HG03558 (cell line): ENCODE results near the gene ARID3B.
"Not testable (repeated sequence)": the region's sequence is repeated elsewhere in the genome, so short reads cannot be mapped to it uniquely, and the experiment has no call there.

Experiments
- ATAC-seq: cut with Tn5 transposase; IDR thresholded peaks from one replicate; pipeline ENCODE4 v1.9.1; 2021; ENCODE audit warnings: moderate number of reproducible peaks; ENCODE audit not compliant: unreplicated experiment; ENCODE audit errors: extremely low read depth

ARID3B gene

DNA sequence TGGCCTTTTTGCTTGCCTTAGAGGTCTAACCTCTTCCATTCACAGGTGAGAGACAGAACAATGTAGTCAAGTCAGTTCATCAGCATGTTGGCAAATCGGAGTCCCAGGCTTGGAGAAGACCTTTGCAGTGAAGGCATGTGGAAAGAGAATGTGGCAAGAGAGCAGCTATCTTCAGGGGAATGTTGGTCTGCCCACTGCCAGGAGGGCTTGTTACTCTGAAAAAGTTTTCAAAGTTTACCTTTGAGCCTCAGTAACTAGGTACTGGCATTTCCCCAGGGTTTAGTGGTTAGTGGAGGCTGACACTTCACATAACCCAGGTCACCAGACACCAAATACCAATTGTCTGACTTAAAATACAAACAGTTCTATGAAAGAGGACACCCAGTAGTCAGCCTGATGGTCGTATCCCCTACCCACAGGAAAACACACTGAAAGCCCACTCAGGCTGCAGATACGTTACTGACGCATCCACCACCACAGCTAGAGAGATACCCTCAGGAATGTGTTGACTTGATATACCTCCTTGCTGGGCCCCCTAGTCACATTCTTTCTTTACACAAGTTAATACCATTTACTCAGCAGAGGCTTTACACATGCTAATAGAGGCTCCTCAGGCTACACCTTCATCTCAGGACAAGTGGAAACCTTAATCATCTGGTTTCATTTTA, 9.7 kb upstream of the ARID3B start:
- ATAC-seq: no peak

DNA sequence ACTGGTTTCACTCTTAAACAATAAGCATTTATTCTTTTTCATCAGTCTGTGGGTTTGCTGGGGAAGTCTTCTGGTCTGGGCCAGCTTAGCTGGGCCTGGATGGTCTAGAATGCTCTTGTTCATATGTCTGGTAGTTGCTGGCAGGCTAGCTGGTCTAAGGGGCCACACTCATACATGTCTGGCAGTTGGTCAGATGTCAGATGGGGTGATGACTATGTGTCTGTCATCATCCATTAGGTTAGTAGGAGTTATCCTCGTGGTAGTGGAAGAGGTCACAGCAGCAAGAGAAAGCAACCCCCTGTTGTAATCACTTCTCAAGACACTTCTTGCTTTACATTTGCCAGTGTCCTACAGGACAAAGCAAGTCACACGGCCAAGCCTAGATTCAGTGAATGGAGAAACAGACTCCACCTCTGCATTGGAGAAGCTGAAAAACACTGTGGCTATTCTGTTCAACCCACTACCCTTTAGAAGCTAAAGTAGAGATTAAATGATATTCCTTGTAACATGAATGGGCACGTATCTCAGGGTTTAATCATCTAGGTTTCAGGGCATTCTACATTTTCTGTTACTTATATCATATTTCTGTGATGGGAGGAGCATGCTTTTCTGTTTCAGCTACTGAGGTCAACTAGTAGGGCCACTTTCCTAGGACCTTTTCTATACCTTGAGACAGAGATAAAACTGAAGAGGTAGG, 5.5 kb upstream of the ARID3B start:
- ATAC-seq: no peak

DNA sequence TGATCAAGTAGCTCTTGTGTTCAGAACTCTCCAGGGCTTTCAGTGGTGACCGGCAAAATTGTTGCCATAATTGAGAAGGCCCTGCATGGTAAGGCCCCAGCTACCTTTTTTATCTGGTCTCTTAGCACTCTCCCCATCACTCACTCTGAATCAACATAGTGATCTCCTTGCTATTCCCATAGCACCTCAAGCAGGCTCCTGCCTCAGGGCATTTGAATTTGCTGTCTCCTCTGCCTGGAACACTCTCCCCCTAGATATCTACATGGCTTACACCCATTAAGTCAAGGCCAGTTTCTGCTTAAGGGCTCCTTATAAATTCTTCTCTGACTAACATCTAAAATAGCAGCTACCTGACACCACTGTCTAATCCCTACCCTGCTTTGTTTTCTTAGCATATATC, 3.3 kb upstream of the ARID3B start:
- ATAC-seq: no peak

DNA sequence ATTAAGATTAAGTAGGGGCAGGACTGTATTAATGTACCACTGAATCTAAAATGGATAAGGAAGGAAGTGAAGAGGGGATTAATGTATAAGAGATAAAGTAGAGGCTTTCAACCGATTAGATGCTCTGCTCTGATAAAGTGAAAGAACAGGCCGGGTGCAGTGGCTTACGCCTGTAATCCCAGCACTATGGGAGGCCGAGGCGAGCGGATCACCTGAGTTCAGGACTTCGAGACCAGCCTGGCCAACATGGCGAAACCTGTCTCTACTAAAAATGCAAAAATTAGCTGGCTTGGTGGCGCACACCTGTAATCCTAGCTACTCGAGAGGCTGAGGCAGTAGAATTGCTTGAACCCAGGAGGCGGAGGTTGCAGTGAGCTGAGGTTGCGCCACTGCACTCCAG, 1.5 kb upstream of the ARID3B start:
- ATAC-seq: not testable (repeated sequence)

DNA sequence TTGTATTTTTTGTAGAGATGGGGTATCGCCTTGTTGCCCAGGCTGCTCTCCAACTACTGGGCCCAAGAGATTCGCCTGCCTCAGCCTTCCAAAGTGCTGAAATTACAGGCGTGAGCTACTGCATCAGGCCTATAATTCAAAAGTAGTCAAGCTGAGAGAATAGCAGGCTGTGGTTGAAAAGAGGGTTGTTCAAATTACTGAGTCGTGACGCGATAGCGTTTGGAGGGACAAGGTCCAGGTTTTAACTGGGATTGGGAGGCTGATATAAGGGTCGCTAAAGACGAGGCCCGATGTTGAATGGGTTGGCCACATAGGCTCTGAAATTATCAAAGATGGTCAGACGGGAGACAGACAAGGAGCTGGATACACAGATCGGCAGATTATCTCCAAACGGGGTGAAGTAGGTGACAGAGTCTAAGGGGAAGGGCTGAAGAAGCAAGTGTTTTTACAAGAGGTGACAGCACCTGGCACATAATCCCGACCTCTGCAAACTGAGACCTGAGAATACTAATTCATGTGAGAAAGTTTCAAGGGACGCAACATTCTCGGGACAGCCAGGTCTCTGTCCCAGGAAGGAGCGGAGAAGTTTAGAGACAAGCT, 759 bp upstream of the ARID3B start:
- no peak for ATAC-seq

DNA sequence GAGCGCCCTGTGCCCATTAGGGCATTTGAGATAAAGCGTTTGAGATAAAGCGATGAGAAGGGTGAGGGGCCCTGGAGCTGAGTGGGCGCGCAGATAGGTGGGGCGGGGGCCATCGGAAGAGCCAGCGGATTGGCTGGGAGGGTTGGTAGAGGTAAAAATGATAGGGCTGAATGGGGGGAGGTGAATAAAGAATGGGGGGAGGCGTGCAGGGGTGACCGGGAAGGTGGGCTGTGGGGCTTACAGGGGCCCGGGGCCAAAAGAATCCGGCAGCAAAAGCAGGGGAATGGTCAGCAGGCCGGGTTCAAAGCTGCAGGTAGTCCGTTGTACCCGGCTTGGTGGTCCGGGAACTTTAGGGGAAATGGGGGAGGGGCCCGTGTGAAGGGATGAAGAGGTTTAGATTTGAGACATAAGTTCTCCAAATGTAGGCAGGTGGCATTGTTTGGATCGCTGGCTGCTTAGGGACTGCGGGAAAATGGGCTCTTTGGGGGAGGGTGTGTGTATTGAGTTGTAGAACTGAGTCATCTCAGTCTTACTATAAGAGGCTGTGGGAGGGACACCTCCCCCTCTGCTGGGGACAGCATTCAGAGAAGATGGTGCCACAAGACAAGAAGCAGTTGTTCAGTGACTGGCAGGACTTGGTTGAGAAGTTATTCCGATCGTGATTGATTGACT, 610 bp downstream of the ARID3B start:
- peak; percentile 25 for ATAC-seq

DNA sequence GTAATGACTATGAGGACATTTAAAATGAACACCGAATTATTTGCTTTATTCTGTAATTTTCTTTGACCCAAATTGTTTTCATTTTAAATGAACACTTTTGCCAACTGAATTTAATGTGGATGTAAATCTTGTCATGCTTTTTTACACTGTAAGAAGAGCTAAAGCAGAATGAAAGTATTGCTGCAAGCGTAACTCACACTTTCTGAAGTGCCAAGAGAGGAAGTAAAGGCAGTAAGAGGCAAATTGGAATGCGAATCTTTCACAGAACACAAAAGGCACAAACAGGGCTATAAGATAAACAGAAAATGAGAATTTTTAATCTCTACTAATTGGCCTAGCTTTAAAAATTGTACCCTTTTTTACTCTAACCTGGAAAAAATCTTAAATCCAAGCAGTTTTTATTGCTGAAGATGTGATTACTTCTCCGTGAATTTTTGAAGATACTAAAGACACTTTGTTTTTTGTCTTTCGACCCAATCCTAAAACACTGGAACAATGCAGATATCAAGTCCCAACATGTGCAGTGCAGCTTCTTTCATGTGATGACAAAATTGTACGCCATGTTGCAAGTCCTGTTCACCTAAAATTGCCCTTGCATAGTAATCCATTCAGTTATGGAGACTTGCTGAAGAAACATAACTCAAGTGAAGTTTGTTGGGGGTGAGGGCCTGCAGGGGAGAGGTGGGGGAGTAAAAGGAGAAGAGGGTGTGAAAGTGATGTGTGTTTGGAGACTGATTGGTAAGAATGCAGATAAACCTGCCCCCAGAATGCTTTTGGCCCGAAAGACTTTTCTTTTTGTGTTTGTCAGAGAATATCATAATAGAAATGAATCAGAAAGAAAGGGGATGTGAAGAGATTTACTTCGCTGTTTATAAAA, 1.4 kb downstream of the ARID3B start:
- no peak for ATAC-seq

DNA sequence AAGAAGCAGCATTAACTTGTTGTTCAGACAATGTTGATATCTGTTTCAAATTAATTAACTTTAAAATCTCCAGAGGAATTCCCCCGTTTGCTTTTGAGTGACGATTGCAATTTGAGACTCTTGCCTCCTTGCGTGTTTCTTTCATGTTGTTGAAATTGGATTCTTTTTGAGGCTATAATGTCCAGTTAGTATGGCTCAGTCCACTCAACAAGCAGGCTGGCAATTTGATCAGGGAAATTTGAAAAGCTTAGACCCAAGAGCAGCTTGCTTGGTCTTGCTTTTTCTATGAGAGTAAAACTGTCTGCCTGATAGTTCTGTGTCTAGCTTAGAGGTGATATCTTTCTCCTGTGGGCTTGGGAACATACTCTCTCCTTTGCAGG, 2.0 kb downstream of the ARID3B start:
- ATAC-seq: no peak

DNA sequence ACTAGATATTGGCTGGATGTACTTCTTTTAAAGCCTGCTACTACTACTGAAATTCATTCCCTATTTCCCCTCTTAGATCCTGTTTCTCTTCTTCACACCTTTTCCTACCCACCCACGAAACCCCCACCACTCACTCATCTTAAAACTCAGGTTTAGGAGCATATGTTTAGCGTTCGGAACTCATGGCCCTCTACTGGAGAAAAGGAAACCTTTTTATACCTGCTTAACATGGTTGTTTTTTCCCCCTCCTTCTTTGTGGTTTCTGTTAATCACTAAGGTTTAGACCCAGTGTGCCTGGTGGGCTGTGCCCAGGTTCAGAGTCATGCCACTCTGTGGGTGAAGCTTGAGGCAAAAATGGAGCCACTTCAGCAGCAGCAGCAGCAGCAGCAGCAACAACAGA, 2.6 kb downstream of the ARID3B start:
- no peak for ATAC-seq

DNA sequence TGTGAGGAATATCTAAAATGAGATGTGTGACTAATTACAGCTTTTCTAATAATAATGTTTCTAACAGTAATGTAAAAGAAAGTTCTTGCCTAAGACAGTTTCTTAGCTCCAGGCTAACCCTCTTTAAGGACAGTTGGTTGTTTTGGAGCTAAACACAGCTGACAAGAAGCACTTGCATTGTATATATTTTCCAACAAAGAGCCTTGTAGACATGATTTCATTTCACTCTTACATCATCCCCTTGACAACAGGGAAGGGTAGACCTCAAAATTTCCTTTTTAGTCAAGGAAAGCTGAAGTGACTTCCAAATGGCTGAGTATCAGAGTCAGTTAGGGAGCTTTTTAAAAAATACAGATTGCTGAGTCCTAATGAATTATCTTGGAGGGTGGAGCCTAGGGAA, 4.1 kb downstream of the ARID3B start:
- no peak for ATAC-seq

DNA sequence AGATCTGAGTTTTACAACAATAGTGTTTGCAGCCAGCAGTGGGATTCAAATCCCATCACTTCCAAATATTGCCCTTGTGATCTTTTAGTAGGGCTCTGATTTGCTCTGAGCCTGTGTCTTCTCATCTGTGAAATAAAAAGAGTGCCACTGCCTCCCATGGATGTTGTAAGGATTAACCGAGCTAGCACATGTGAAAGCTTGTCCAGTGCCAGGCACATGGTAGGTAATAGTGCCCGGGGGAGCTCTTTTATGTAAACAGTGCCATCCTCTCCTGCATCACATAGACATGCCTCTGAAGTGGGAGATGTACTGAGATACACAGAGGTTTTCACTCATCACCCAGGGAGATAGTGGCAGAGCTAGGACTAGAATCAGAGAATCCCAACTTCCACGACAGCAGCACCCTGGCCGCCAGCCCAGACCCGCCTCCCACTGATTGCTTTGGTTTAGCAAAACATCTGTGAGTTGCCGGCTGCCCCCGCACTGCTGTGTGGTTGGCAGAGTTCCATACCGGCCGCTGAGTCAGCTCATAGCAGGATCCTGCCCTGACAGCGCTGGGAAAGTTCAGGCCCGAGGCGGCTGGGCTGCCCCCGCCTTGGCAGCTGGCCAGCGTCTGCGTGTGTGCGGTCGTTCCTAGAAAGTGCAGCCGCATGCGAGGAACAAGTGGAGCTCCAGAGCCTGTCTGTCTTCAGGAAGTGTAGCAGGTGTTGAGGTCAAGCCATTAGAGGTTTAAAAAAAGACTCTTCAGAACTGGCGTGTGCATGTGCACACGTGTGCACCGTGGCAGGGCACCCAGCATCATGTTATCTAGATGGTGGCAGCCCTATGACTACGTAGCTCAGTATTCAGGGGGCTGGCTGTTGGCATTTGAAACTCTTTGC, 5.0 kb downstream of the ARID3B start:
- ATAC-seq: peak; percentile 51

DNA sequence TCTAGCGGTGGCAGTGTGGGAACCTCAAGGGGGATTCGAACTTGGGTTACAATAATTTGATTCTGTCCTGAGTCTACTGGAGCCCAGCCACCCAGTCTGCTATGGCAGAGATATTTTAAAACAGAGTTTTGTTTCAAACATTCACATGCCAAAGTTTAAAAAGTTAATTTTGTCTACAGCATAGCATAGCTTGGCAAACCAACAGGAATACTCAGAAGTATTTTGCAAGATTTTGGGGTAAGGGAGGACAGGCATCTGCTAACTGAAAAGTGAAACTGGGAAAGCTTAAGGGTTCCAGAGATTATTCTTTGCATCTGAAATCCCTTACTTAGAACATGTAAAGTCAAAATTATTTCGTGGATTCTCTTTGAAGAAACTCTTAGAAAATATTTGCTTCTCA, 6.6 kb downstream of the ARID3B start:
- ATAC-seq: no peak

DNA sequence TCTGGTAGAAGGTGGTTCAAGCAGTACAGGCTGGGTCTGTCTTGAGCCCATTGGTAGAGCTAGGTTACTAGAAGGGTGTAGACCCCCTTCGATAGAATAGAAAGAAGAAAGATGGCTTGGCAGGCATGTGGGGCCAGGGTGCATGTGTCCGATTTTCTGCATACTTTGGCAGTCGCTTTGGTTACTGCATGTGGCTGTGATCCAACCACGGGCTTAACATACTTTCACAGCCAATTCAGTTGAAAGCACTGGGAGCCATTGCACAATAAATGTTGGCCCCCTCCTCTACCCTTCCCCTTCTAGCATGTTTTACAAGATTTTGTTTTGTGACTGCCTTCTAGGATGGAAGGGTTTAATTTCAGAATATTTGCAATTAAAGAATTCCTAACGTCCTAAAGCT, 7.2 kb downstream of the ARID3B start:
- no peak for ATAC-seq

DNA sequence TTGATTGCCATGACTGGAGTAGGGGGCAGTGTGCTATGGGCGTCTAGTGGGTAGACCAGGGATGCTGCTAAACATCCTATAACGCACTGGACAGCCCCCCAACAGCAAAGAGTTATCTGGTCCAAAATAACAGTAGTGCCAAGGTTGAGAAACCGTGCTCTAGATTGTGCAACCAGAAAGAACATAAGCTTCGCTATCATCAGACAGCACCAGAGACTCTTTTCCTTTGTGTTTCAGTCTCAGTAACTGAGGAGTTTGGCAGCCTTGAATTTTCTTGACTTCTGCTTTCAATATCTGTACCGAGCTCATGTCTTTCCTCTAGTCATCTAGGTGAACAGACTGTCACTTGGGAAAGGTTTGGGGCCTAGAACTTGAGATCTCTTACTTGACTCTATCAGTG, 8.8 kb downstream of the ARID3B start:
- ATAC-seq: no peak

DNA sequence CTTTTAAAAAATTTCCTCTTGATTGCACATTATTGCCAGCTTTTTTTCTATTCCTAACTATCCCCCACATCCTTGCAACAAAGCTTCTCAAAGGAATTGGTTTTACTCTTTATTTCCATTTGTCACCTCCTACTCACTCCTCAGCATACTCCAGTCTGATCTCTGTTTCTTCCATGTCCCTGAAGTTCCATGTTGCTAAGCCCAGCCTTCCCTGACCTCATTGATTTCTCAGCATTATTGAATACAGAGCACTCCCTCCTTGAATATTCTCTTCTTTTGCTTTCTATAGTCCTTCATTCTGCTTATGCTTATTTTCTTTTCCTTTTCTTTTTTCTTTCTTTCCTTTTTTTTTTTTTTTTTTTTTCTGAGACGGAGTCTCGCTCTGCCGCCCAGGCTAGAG, 10.7 kb downstream of the ARID3B start:
- no peak for ATAC-seq

DNA sequence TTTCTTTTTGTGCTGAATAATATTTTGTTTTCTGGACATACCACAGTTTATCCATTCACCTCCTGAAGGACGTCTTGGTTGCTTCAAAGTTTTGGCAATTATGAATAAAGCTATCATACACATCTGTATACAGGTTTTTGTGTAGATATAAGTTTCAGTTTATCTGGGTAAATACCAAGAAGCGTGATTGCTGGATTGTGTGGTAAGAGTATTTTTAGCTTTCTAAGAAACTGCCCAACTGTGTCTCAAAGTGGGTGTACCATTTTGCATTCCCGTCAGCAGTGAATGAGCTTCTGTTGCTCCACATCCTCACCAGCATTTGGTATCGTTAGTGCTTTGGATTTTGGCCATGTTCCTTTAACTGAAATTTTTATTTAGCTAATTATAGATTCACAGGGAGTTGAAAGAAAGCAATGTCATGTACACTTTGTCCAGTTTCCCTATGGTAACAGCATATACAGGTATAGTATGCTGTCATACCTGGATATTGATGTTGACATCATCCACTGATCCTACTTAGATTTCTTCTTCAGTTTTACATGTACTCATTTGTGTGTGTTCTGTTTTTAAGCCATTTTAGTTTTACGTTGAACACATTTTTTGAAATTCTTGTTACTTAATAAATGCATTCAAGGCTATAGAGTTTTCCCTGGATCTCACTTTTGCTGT, 11.9 kb downstream of the ARID3B start:
- ATAC-seq: no peak

DNA sequence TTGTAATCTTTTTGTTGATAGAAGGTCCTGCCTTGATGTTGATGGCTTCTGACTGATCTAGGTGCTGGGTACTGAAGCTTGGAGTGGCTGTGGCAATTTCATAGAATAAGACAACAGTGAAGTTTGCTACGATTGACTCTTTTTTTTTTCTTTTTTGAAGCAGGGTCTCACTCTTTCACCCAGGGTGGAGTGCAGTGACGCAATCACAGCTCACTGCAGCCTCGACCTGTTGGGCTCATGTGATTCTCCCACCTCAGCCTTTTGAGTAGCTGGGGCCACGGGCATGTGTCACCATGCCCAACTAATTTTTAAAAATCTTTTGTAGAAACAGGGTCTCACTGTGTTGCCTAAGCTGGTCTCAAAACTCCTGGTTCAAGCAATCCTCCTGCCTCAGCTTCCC, 14.2 kb downstream of the ARID3B start:
- no peak for ATAC-seq

DNA sequence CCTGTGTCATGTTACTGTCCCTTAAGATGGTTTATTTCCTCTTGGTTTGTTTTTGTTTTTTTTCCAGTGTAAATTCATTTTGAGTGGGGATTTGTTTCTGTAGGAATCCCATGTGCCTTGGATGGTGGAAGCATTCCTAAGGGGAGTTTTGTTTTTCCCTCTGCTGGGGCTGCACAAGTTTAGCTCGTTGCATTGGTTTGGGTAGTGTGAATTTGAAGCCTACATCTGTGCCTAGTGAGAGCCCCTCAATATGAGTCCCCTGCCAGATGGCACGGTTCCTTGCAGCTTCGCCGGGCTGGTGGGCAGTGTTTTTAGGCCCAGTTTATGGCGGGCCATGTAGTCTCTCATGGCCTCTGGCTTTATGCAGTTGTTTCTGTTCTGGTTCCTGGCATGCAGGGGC, 17.7 kb downstream of the ARID3B start:
- no peak for ATAC-seq

DNA sequence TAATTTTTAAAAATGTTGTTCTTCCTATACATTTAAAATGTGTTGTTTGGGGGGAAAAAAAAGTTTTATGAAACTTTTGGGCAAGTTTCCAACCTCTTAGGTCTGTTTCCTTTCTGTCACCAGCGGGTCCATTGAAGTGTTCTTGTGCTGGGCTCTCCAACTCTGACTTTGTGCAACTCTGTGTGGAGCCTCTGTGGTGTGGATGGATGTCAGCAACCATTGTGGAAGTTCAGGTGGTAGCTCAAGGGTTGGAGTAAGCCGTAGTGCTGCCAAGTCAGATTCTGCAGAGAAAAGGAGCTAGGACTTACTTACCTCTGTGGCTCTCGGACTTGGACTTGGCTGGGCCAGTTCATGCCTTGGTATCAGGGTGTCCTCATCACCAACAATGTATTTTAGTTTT, 22.4 kb downstream of the ARID3B start:
- ATAC-seq: no peak
